ENCODE measurements around the gene TMEM247. TPM values are rescaled to one million over a fixed set of nuclear protein-coding genes. Genes with fewer than 3 reads are reported as not detected.
A peak's percentile ranks its signal among the peaks of the same experiment; 100 is the strongest.

Gene TMEM247
- total RNA-seq, 6 experiments from 2014 or later, result not detected

- Mint-ChIP-seq H3K9me3 (peaks cover 8% of the 10 kb centered on the region), H3K36me3 (ENCODE audit: low read depth) (peaks cover 8% of the 10 kb centered on the region; the same call in 1 of the 2 replicates), H3K4me1 (ENCODE audit: low read depth) (peaks cover 25% of the 10 kb centered on the region), H3K27me3 (ENCODE audit: insufficient read depth) (peaks cover 13% of the 10 kb centered on the region), H3K27ac (no peak overlapping the region), H3K4me3 (no peak overlapping the region)
- no peak for TF ChIP-seq CTCF (IDR thresholded peaks at IDR 0.05)
- no peak for DNase-seq
These were observed 31.7 kb upstream of the TMEM247 start for GRCh38 chr2:46447649-46448048.

GRCh38 chr2:46448111-46448510, 31.3 kb upstream of the TMEM247 start:
- Mint-ChIP-seq H3K27ac (no peak overlapping the region), H3K4me3 (no peak overlapping the region), H3K36me3 (ENCODE audit: low read depth) (peaks cover 8% of the 10 kb centered on the region; the same call in 1 of the 2 replicates), H3K27me3 (ENCODE audit: insufficient read depth) (peaks cover 13% of the 10 kb centered on the region), H3K9me3 (peaks cover 8% of the 10 kb centered on the region), H3K4me1 (ENCODE audit: low read depth) (peaks cover 25% of the 10 kb centered on the region)
- no peak for TF ChIP-seq CTCF (IDR thresholded peaks at IDR 0.05)
- DNase-seq, result no peak

- peaks cover 8% of the 10 kb centered on the region; the same call in 1 of the 2 replicates for H3K36me3 Mint-ChIP-seq (ENCODE audit: low read depth)
- no peak for TF ChIP-seq CTCF (IDR thresholded peaks at IDR 0.05)
- no peak for DNase-seq
- peaks cover 25% of the 10 kb centered on the region for H3K4me1 Mint-ChIP-seq (ENCODE audit: low read depth)
- H3K27ac Mint-ChIP-seq, result no peak overlapping the region
- peaks cover 12% of the 10 kb centered on the region; the same call in 1 of the 2 replicates for H3K27me3 Mint-ChIP-seq (ENCODE audit: insufficient read depth)
- H3K4me3 Mint-ChIP-seq, result no peak overlapping the region
- H3K9me3 Mint-ChIP-seq, result peaks cover 8% of the 10 kb centered on the region
These were observed 30.7 kb upstream of the TMEM247 start for GRCh38 chr2:46448641-46449040.

GRCh38 chr2:46449700-46450099, 29.7 kb upstream of the TMEM247 start:
- peaks cover 8% of the 10 kb centered on the region; the same call in 1 of the 2 replicates for H3K36me3 Mint-ChIP-seq (ENCODE audit: low read depth)
- peaks cover 25% of the 10 kb centered on the region for H3K4me1 Mint-ChIP-seq (ENCODE audit: low read depth)
- peaks cover 8% of the 10 kb centered on the region for H3K9me3 Mint-ChIP-seq
- TF ChIP-seq CTCF (IDR thresholded peaks at IDR 0.05), result no peak
- H3K27ac Mint-ChIP-seq, result no peak overlapping the region
- peaks cover 16% of the 10 kb centered on the region for H3K27me3 Mint-ChIP-seq (ENCODE audit: insufficient read depth)
- H3K4me3 Mint-ChIP-seq, result no peak overlapping the region
- DNase-seq, result no peak

GRCh38 chr2:46451131-46451711, 28.1 kb upstream of the TMEM247 start:
- TF ChIP-seq CTCF (IDR thresholded peaks at IDR 0.05), result no peak
- Mint-ChIP-seq H3K36me3 (ENCODE audit: low read depth) (no peaks in the 10 kb centered on the region), H3K9me3 (no peaks in the 10 kb centered on the region), H3K27ac (peak overlapping the region; percentile 2; the same call in 1 of the 2 replicates), H3K4me3 (no peak overlapping the region), H3K4me1 (ENCODE audit: low read depth) (peaks cover 25% of the 10 kb centered on the region), H3K27me3 (ENCODE audit: insufficient read depth) (peaks cover 16% of the 10 kb centered on the region)
- peak; percentile 52 for DNase-seq
